Activated CD8-positive, alpha-beta T cell treated with anti-CD3 and anti-CD28 coated beads for 36 hours (primary cell): ENCODE data around the gene OR52E2. TPM values are rescaled to one million over a fixed set of nuclear protein-coding genes. Genes with fewer than 3 reads are reported as not detected.
"Not testable (repeated sequence)": the region's sequence is repeated elsewhere in the genome, so short reads cannot be mapped to it uniquely, and the experiment has no call there.

Source experiments
- ATAC-seq: fragments of 200-7000 bp; cut with Tn5 transposase; one replicate; pipeline ENCODE4 v1.10.0; 2021; ENCODE audit warnings: mild to moderate bottlenecking, moderate library complexity
- CTCF ChIA-PET: fragments of 350-600 bp; sonication (Branson Sonifier 250); formaldehyde crosslinking; loops from one replicate; lab custom pipeline; 2021; ENCODE audit warnings: antibody characterized with exemption; lab: Charles Lee
- POLR2A ChIA-PET: fragments of 350-600 bp; sonication (Branson Sonifier 250); formaldehyde crosslinking; loops from one replicate; lab custom pipeline; 2021; ENCODE audit warnings: antibody characterized with exemption; lab: Charles Lee
- DNase-seq: peaks from one replicate; pipeline ENCODE4 v3.0.0-alpha.2; 2020
- H3K27ac Mint-ChIP-seq: one replicate; pipeline ENCODE4 v1.8.0; 2021; ENCODE audit warnings: mild to moderate bottlenecking, mixed read lengths
- H3K27me3 Mint-ChIP-seq: one replicate; pipeline ENCODE4 v1.8.0; 2021; ENCODE audit warnings: mixed read lengths
- H3K36me3 Mint-ChIP-seq: one replicate; pipeline ENCODE4 v1.8.0; 2021; ENCODE audit warnings: low read depth, mixed read lengths
- H3K4me1 Mint-ChIP-seq: one replicate; pipeline ENCODE4 v1.8.0; 2021; ENCODE audit warnings: low read depth, mixed read lengths
- H3K4me3 Mint-ChIP-seq: one replicate; pipeline ENCODE4 v1.8.0; 2021; ENCODE audit warnings: mild to moderate bottlenecking, moderate library complexity, mixed read lengths
- H3K9me3 Mint-ChIP-seq: one replicate; pipeline ENCODE4 v1.8.0; 2021; ENCODE audit warnings: mixed read lengths
- CTCF ChIP-seq: fragments of 200-600 bp; IDR thresholded peaks from one replicate; pipeline ENCODE4 v1.8.0; 2022; ENCODE audit warnings: antibody characterized with exemption, mild to moderate bottlenecking
- intact Hi-C: fragments of 100-400 bp; cut with micrococcal nuclease; formaldehyde crosslinking; loops from one replicate; pipeline ENCODE4 v1.10.0; 2022
- total RNA-seq, 2 experiments: library from RNA; stranded (reverse); gene quantifications; one replicate each; pipeline ENCODE4 v1.2.3, GENCODE V29; 2021

OR52E2 gene
- total RNA-seq, 2 experiments from 2014 or later, result not detected

GRCh38 chr11:5071799-5072198, 12.4 kb upstream of the OR52E2 start:
- Mint-ChIP-seq H3K4me3 (no peak overlapping the region), H3K4me1 (no peaks in the 10 kb centered on the region), H3K36me3 (no peaks in the 10 kb centered on the region), H3K27ac (no peak overlapping the region), H3K27me3 (peaks cover 1% of the 10 kb centered on the region), H3K9me3 (no peaks in the 10 kb centered on the region)
- intact Hi-C loops, result no loop called here
- no peak for TF ChIP-seq CTCF
- ChIA-PET CTCF (no interaction called here), POLR2A (no interaction called here)
- ATAC-seq (no peak), DNase-seq (no peak)

GRCh38 chr11:5069272-5069671, 9.8 kb upstream of the OR52E2 start, which contains the start of gene OR52E1:
TSS of gene OR52E1 (plus strand) at chr11:5069572.
- POLR2A ChIA-PET, result no interaction called here
- Mint-ChIP-seq H3K27me3 (peaks cover 1% of the 10 kb centered on the region), H3K36me3 (no peaks in the 10 kb centered on the region), H3K27ac (no peak within 1 kb of the TSS), H3K4me3 (no peak within 1 kb of the TSS), H3K9me3 (no peaks in the 10 kb centered on the region), H3K4me1 (no peaks in the 10 kb centered on the region)
- DNase-seq (no peak), ATAC-seq (no peak)
- intact Hi-C loops, result no loop called here
- TF ChIP-seq CTCF, result no peak
- CTCF ChIA-PET, result no interaction called here

- no peak for TF ChIP-seq CTCF
- no peaks in the 10 kb centered on the region for H3K9me3 Mint-ChIP-seq
- no peaks in the 10 kb centered on the region for H3K4me1 Mint-ChIP-seq
- peaks cover 1% of the 10 kb centered on the region for H3K27me3 Mint-ChIP-seq
- H3K4me3 Mint-ChIP-seq, result no peak overlapping the region
- CTCF ChIA-PET, result no interaction called here
- intact Hi-C loops, result no loop called here
- POLR2A ChIA-PET, result no interaction called here
- no peak for ATAC-seq
- no peak overlapping the region for H3K27ac Mint-ChIP-seq
- DNase-seq, result no peak
- no peaks in the 10 kb centered on the region for H3K36me3 Mint-ChIP-seq
Observed at GRCh38 chr11:5065027-5065426, 5.6 kb upstream of the OR52E2 start.

GRCh38 chr11:5058679-5059078, 748 bp downstream of the OR52E2 start:
- H3K27ac Mint-ChIP-seq, H3K4me3 Mint-ChIP-seq, CTCF ChIA-PET, DNase-seq, intact Hi-C loops, H3K4me1 Mint-ChIP-seq, H3K27me3 Mint-ChIP-seq, ATAC-seq, POLR2A ChIA-PET, H3K9me3 Mint-ChIP-seq, H3K36me3 Mint-ChIP-seq: not testable (repeated sequence)

GRCh38 chr11:5046754-5047330, 12.6 kb downstream of the OR52E2 start:
- ChIA-PET POLR2A (no interaction called here), CTCF (no interaction called here)
- H3K4me1 Mint-ChIP-seq, result no peaks in the 10 kb centered on the region
- H3K36me3 Mint-ChIP-seq, result no peaks in the 10 kb centered on the region
- peaks cover 3% of the 10 kb centered on the region for H3K27me3 Mint-ChIP-seq
- intact Hi-C loops, result no loop called here
- ATAC-seq, result no peak
- no peak overlapping the region for H3K27ac Mint-ChIP-seq
- H3K4me3 Mint-ChIP-seq, result no peak overlapping the region
- no peak for DNase-seq
- no peaks in the 10 kb centered on the region for H3K9me3 Mint-ChIP-seq
- TF ChIP-seq CTCF, result no peak
